ENCODE measurements around the gene DCBLD2. TPM values are rescaled to one million over a fixed set of nuclear protein-coding genes. Genes with fewer than 3 reads are reported as not detected.

The DCBLD2 gene
- total RNA-seq, 2 experiments from 2014 or later, result 11.9 to 12.0 TPM

DNA sequence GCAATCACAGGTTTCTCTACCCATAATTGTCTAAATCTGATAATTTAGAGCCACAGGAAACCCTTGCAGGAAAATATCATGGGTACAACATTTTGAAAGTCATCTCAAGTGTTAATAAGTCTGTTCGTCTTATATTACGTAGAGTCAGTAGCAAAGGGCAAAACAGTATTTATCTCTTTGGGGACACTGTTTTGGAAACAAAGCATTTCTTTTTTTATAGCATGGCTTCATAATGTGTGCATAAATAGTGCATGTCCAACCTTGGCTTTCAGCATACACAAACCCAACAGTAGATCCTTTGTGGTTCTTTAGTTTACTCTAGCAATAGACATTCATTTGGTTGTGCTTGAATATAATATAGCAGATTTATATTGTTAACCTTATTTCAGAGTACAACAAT, 114.3 kb downstream of the DCBLD2 start:
- H3K9me2 ChIP-seq (ENCODE audit: insufficient read depth, low read length), result no peaks in the 10 kb centered on the region
- no peak overlapping the region for H3K4me2 ChIP-seq (ENCODE audit: low read length)
- H2AFZ ChIP-seq (ENCODE audit: low read length), result no peak overlapping the region
- BruUV-seq (replicated peaks), result no TSS peak
- no peak overlapping the region for H3K27ac ChIP-seq (ENCODE audit: low read depth, low read length, poor library complexity, severe bottlenecking)
- TF ChIP-seq, protein P1, sequence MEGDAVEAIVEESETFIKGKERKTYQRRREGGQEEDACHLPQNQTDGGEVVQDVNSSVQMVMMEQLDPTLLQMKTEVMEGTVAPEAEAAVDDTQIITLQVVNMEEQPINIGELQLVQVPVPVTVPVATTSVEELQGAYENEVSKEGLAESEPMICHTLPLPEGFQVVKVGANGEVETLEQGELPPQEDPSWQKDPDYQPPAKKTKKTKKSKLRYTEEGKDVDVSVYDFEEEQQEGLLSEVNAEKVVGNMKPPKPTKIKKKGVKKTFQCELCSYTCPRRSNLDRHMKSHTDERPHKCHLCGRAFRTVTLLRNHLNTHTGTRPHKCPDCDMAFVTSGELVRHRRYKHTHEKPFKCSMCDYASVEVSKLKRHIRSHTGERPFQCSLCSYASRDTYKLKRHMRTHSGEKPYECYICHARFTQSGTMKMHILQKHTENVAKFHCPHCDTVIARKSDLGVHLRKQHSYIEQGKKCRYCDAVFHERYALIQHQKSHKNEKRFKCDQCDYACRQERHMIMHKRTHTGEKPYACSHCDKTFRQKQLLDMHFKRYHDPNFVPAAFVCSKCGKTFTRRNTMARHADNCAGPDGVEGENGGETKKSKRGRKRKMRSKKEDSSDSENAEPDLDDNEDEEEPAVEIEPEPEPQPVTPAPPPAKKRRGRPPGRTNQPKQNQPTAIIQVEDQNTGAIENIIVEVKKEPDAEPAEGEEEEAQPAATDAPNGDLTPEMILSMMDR (conservative IDR thresholded peaks at IDR 0.05; ENCODE audit: low read length), result no peak
- no peak for TF ChIP-seq EZH2phosphoT487 (IDR thresholded peaks at IDR 0.05; ENCODE audit: borderline replicate concordance, low read depth, low read length)
- no peaks in the 10 kb centered on the region for H3K4me1 ChIP-seq (ENCODE audit: insufficient read depth, low read length, poor library complexity, severe bottlenecking)
- intact Hi-C loops (cut with micrococcal nuclease; ENCODE audit: unreplicated experiment), result no loop called here
- H4K20me1 ChIP-seq (ENCODE audit: insufficient read depth, low read length), result no peaks in the 10 kb centered on the region
- no peak overlapping the region for H3K4me3 ChIP-seq (ENCODE audit: low read depth, low read length, poor library complexity, severe bottlenecking)
- no peaks in the 10 kb centered on the region for H3K9me3 ChIP-seq (ENCODE audit: low read length)
- H3K36me3 ChIP-seq (ENCODE audit: insufficient read depth, low read length), result no peaks in the 10 kb centered on the region
- ChIA-PET CTCF (ENCODE audit: unreplicated experiment) (interaction anchor here (0.6 kb wide), 1 partner anchor 555 kb away, joined by 3 read pairs; no protein-coding TSS in a partner anchor), POLR2A (no interaction called here)
- DNase-seq (ENCODE audit: low spot score), result no peak
- H3K79me2 ChIP-seq (ENCODE audit: insufficient read depth, low read depth, low read length), result no peaks in the 10 kb centered on the region

DNA sequence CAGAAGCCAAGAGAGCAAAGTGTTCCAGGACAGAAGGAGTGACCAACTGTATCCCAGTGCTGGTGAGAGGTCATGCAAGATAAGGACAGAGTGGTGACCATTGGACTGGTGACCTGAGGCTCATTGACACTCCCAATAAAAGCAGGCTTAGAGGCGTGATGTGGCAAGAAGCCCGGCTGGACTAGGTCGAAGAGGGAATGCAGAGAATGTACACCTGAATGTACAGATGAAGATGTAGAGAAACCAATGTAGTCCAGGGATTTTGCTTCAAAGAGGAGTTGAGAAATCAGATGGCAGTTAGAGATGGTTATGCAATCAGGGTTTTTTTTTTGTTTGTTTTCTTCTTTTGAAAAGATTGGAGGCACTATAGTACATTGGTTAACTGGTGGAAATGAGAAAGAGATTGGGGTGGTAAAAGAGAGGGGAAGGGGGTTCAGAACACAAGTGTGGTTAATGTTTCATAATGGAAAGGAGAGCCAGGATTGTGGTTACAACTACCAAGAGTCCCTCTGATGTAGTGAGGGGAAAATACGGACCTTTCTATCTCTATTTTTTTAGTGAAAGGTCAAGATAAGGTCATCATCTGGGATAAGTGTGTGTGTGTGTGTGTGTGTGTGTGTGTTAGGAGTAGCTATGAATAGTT, 115.0 kb downstream of the DCBLD2 start:
- no peak overlapping the region for H2AFZ ChIP-seq (ENCODE audit: low read length)
- H3K36me3 ChIP-seq (ENCODE audit: insufficient read depth, low read length), result no peaks in the 10 kb centered on the region
- H3K4me3 ChIP-seq (ENCODE audit: low read depth, low read length, poor library complexity, severe bottlenecking), result no peak overlapping the region
- intact Hi-C loops (cut with micrococcal nuclease; ENCODE audit: unreplicated experiment), result no loop called here
- TF ChIP-seq, protein P1 (conservative IDR thresholded peaks at IDR 0.05; ENCODE audit: low read length), result no peak
- no peak for TF ChIP-seq EZH2phosphoT487 (IDR thresholded peaks at IDR 0.05; ENCODE audit: borderline replicate concordance, low read depth, low read length)
- POLR2A ChIA-PET, result no interaction called here
- CTCF ChIA-PET (ENCODE audit: unreplicated experiment), result interaction anchor here (0.6 kb wide), 1 partner anchor 556 kb away, joined by 3 read pairs; no protein-coding TSS in a partner anchor
- no peaks in the 10 kb centered on the region for H3K4me1 ChIP-seq (ENCODE audit: insufficient read depth, low read length, poor library complexity, severe bottlenecking)
- no peak for DNase-seq (ENCODE audit: low spot score)
- H3K27ac ChIP-seq (ENCODE audit: low read depth, low read length, poor library complexity, severe bottlenecking), result no peak overlapping the region
- BruUV-seq (replicated peaks), result no TSS peak
- no peaks in the 10 kb centered on the region for H4K20me1 ChIP-seq (ENCODE audit: insufficient read depth, low read length)
- no peaks in the 10 kb centered on the region for H3K79me2 ChIP-seq (ENCODE audit: insufficient read depth, low read depth, low read length)
- H3K9me3 ChIP-seq (ENCODE audit: low read length), result no peaks in the 10 kb centered on the region
- no peaks in the 10 kb centered on the region for H3K9me2 ChIP-seq (ENCODE audit: insufficient read depth, low read length)
- H3K4me2 ChIP-seq (ENCODE audit: low read length), result no peak overlapping the region

All from OCI-LY7 (cell line).